HepG2 (cell line): Measurements from ENCODE around the gene PRMT7. TPM values are rescaled to one million over a fixed set of nuclear protein-coding genes. Genes with fewer than 3 reads are reported as not detected.

Experiments used
- CBX2 ChIP-seq, 2 experiments: fragments of 200-600 bp in 1 of 2; sonication (generic); formaldehyde crosslinking in 1 of 2; IDR thresholded peaks; 2 replicates each; pipeline versions ENCODE4 v1.7.0 to v1.8.1; 2018 to 2022; ENCODE audit warnings: low read depth in 2 of 2, low read length in 1 of 2, mild to moderate bottlenecking in 1 of 2, missing genetic modification reagents in 1 of 2
- GFI1 ChIP-seq: sonication (generic); formaldehyde crosslinking; IDR thresholded peaks from 2 replicates; pipeline ENCODE4 v1.5.0; 2020; ENCODE audit warnings: missing genetic modification reagents, mild to moderate bottlenecking, borderline replicate concordance
- MTF1 ChIP-seq: sonication (generic); formaldehyde crosslinking; IDR thresholded peaks from 2 replicates; pipeline ENCODE4 v1.5.0; 2020; ENCODE audit warnings: missing genetic modification reagents
- NAIF1 ChIP-seq: sonication (generic); formaldehyde crosslinking; IDR thresholded peaks from 2 replicates; pipeline ENCODE4 v1.5.0; 2020; ENCODE audit warnings: mild to moderate bottlenecking, missing genetic modification reagents, borderline replicate concordance
- PATZ1 ChIP-seq: sonication (generic); formaldehyde crosslinking; IDR thresholded peaks from 2 replicates; pipeline ENCODE4 v1.4.0; 2020; ENCODE audit warnings: missing genetic modification reagents
- RBM39 ChIP-seq: fragments of 200-400 bp; formaldehyde crosslinking; IDR thresholded peaks from one replicate; pipeline ENCODE4 v1.6.1; 2018; ENCODE audit warnings: antibody characterized with exemption, mild to moderate bottlenecking, low read depth, low read length; ENCODE audit not compliant: poor library complexity, severe bottlenecking
- RORA ChIP-seq: sonication (generic); formaldehyde crosslinking; IDR thresholded peaks from 2 replicates; pipeline ENCODE4 v1.5.0; 2020; ENCODE audit warnings: mild to moderate bottlenecking, missing genetic modification reagents, moderate library complexity
- SMARCE1 ChIP-seq: fragments of 450-650 bp; IDR thresholded peaks from 2 replicates; pipeline ENCODE4 v1.6.1; 2017; ENCODE audit warnings: borderline replicate concordance
- SNAPC4 ChIP-seq: sonication (generic); formaldehyde crosslinking; IDR thresholded peaks from 2 replicates; pipeline ENCODE4 v1.4.0; 2020; ENCODE audit warnings: mild to moderate bottlenecking, missing genetic modification reagents
- SP140L ChIP-seq: sonication (generic); formaldehyde crosslinking; IDR thresholded peaks from 2 replicates; pipeline ENCODE4 v1.4.0; 2020; ENCODE audit warnings: missing genetic modification reagents, borderline replicate concordance
- SRY ChIP-seq: sonication (generic); formaldehyde crosslinking; IDR thresholded peaks from 2 replicates; pipeline ENCODE4 v1.8.0; 2022; ENCODE audit warnings: mild to moderate bottlenecking, missing genetic modification reagents
- ZKSCAN5 ChIP-seq: sonication (generic); formaldehyde crosslinking; IDR thresholded peaks from 2 replicates; pipeline ENCODE4 v1.5.1; 2020; ENCODE audit warnings: mild to moderate bottlenecking, missing genetic modification reagents
- ZNF281 ChIP-seq: sonication (generic); formaldehyde crosslinking; IDR thresholded peaks from 2 replicates; pipeline ENCODE4 v1.4.0; 2020; ENCODE audit warnings: missing genetic modification reagents, borderline replicate concordance
- ZNF296 ChIP-seq: sonication (generic); formaldehyde crosslinking; conservative IDR thresholded peaks from 2 replicates; pipeline ENCODE4 v1.5.0; 2020; ENCODE audit warnings: mild to moderate bottlenecking, missing genetic modification reagents
- ZNF543 ChIP-seq: sonication (generic); formaldehyde crosslinking; IDR thresholded peaks from 2 replicates; pipeline ENCODE4 v1.4.0; 2020; ENCODE audit warnings: mild to moderate bottlenecking, missing genetic modification reagents
- ZNF674 ChIP-seq: sonication (generic); formaldehyde crosslinking; IDR thresholded peaks from 2 replicates; pipeline ENCODE4 v1.5.0; 2020; ENCODE audit warnings: low read depth, mild to moderate bottlenecking, missing genetic modification reagents
- ZNF7 ChIP-seq: IDR thresholded peaks from 2 replicates; pipeline ENCODE4 v1.6.1; 2016; ENCODE audit warnings: missing biosample characterization, missing genetic modification reagents
- ZNF781 ChIP-seq: sonication (generic); formaldehyde crosslinking; IDR thresholded peaks from 2 replicates; pipeline ENCODE4 v1.5.1; 2020; ENCODE audit warnings: borderline replicate concordance, mild to moderate bottlenecking, missing genetic modification reagents; ENCODE audit errors: not compliant biosample characterization
- ZSCAN20 ChIP-seq: sonication (generic); formaldehyde crosslinking; IDR thresholded peaks from 2 replicates; pipeline ENCODE4 v1.4.0; 2020; ENCODE audit warnings: missing genetic modification reagents, mild to moderate bottlenecking, borderline replicate concordance
- polyA plus RNA-seq, 8 experiments: library from polyadenylated mRNA; depleted of rRNA in 3 of 8; stranded (reverse) in 7 of 8; unstranded in 1 of 8; fragments of >200 nt; fragmentation: Illumina TruSeq in 4 of 8; extraction: Trizol in 4 of 8; gene quantifications; 2 replicates each; pipeline versions ENCODE4 v1.2.1 to v1.2.3, GENCODE V29; 2011 to 2016; ENCODE audit warnings: low read depth in 4 of 8, missing spikeins in 1 of 8, mixed read lengths in 1 of 8; ENCODE audit not compliant: insufficient read depth in 1 of 8
- total RNA-seq, 5 experiments: library from RNA; depleted of rRNA; stranded (reverse); fragments of >200 nt; fragmentation: Illumina TruSeq; extraction: Trizol; gene quantifications; 2 replicates each; pipeline ENCODE4 v1.2.3, GENCODE V29; 2016; ENCODE audit warnings: low read depth in 1 of 5

Gene PRMT7
- total and polyA plus RNA-seq, 2 of the 13 experiments (the other 11 are each of a cell fraction or from before 2014, with no cell fraction given): 47.5 to 55.0 TPM

GRCh38 chr16:68332411-68333121 lies 21.7 kb downstream of the PRMT7 start (continued):
- no peak for TF ChIP-seq SNAPC4
- peak; percentile 92 for TF ChIP-seq ZNF7 (CRISPR knock-in tag)
- no peak for TF ChIP-seq RBM39
- TF ChIP-seq ZNF296 (CRISPR knock-in tag): no peak
- no peak for TF ChIP-seq MTF1
- TF ChIP-seq ZKSCAN5 (CRISPR knock-in tag): no peak
- no peak for TF ChIP-seq RORA (CRISPR knock-in tag)
- TF ChIP-seq ZSCAN20 (CRISPR knock-in tag): no peak
- TF ChIP-seq NAIF1 (CRISPR knock-in tag): peak; percentile 68; the same call in 1 of the 2 replicates
- no peak for TF ChIP-seq ZNF781
- no peak for TF ChIP-seq ZNF281 (CRISPR knock-in tag)
- no peak for TF ChIP-seq SRY (CRISPR knock-in tag)
- TF ChIP-seq SMARCE1: no peak
- TF ChIP-seq CBX2 (IDR thresholded peaks at IDR 0.05; ENCODE audit: low read depth, low read length): no peak
- TF ChIP-seq CBX2 (CRISPR knock-in tag; IDR thresholded peaks at IDR 0.05; ENCODE audit: low read depth): 0 out of 2 replicates have a peak, but pooled peaks have one; percentile 12
- no peak for TF ChIP-seq SP140L (CRISPR knock-in tag)
- TF ChIP-seq ZNF543 (CRISPR knock-in tag): 0 out of 2 replicates have a peak, but pooled peaks have one; percentile 20
- 0 out of 2 replicates have a peak, but pooled peaks have one; percentile 51 for TF ChIP-seq GFI1 (CRISPR knock-in tag)
- TF ChIP-seq PATZ1: peak; percentile 8; the same call in 1 of the 2 replicates
- no peak for TF ChIP-seq ZNF674 (CRISPR knock-in tag)
